Tibial nerve (tissue), 4 donors: ENCODE measurements around the gene TAOK1.

Experiments used
- EP300 ChIP-seq, 2 donors: sonication (generic); formaldehyde crosslinking; IDR thresholded peaks; one replicate each; pipeline ENCODE4 v1.6.1; 2017; ENCODE audit warnings: antibody characterized with exemption in 2 of 2, mild to moderate bottlenecking in 1 of 2
- TF ChIP-seq, protein P1 (sequence below), 5 experiments: fragments of 200-600 bp in 3 of 5; fragments of 450-650 bp in 2 of 5; sonication (generic) in 3 of 5; IDR thresholded peaks; one replicate each; pipeline ENCODE4 v1.5.1; 2016 to 2019; ENCODE audit warnings: antibody characterized with exemption in 5 of 5, mild to moderate bottlenecking in 3 of 5, moderate library complexity in 2 of 5

DNA sequence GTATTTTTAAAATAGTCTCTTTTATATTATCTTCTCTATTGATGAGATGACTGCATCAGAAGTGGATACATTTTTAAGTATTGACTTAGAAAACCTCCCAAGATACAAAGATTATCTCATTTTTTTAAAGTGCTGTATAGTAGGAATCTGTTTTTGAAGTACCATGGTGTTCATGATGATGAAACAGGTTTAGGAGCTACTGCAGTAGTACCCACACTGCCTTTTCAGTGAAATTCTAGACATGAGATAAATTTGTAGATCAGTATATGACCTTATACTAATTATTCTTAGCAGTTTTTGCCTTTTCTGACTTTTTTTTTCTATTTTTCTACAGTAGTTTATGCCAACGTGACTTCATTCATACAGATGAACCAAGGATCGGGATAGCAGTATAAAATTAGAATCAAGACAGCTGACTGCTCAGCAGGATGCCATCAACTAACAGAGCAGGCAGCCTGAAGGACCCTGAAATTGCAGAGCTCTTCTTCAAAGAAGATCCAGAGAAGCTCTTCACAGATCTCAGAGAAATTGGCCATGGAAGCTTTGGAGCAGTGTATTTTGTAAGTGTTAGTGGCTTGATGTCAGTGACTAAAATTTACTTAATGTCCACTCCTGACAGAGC, 61.1 kb downstream of the TAOK1 start:
- no peak for TF ChIP-seq EP300 (IDR thresholded peaks at IDR 0.05)
- TF ChIP-seq, protein P1, sequence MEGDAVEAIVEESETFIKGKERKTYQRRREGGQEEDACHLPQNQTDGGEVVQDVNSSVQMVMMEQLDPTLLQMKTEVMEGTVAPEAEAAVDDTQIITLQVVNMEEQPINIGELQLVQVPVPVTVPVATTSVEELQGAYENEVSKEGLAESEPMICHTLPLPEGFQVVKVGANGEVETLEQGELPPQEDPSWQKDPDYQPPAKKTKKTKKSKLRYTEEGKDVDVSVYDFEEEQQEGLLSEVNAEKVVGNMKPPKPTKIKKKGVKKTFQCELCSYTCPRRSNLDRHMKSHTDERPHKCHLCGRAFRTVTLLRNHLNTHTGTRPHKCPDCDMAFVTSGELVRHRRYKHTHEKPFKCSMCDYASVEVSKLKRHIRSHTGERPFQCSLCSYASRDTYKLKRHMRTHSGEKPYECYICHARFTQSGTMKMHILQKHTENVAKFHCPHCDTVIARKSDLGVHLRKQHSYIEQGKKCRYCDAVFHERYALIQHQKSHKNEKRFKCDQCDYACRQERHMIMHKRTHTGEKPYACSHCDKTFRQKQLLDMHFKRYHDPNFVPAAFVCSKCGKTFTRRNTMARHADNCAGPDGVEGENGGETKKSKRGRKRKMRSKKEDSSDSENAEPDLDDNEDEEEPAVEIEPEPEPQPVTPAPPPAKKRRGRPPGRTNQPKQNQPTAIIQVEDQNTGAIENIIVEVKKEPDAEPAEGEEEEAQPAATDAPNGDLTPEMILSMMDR (IDR thresholded peaks at IDR 0.05), result no peak
